NCI-H1092 treated with DMSO at 0.1 percent for 48 hours (cell line): ENCODE results near the gene CNGA2.
A peak's percentile ranks its signal among the peaks of the same experiment; 100 is the strongest.

Source experiments
- DNase-seq: peaks from one replicate; lab custom pipeline; 2025; lab: John Stamatoyannopoulos, UW

The CNGA2 gene

GRCh38 chrX:151712253-151712652 lies 22.3 kb upstream of the CNGA2 start:
- no peak for DNase-seq

DNA sequence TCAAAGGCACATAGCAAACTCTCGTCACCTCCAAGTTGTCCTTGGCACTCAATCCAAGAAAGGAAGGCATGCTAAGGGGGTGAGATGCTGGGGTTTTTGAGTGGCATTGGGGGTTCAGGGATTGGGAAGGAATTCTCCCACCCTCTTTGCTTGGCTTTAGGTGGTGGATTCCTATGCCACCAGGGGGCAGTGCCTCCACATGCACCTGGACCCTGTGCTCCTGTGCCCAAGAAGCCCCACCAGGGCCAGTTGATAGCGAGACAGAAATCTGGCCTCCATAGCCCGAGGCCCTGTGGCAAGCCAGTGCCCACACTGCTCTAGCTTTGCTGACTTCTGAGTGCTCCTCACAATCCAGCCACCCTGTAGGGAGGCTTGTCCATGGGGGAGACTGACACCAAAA lies 20.7 kb upstream of the CNGA2 start:
- peak; percentile 43 for DNase-seq

GRCh38 chrX:151714362-151714761 lies 20.2 kb upstream of the CNGA2 start:
- no peak for DNase-seq

- DNase-seq = no peak
Observed at GRCh38 chrX:151715752-151716151, 18.8 kb upstream of the CNGA2 start, which contains the start of gene FATE1. TSS of gene FATE1 (plus strand) at chrX:151716035. CDS start at chrX:151716120, 85 bp downstream.

- no peak for DNase-seq
Observed at GRCh38 chrX:151722241-151722846, 12.2 kb upstream of the CNGA2 start.

- no peak for DNase-seq
Observed at GRCh38 chrX:151723156-151723760, 11.3 kb upstream of the CNGA2 start.

DNA sequence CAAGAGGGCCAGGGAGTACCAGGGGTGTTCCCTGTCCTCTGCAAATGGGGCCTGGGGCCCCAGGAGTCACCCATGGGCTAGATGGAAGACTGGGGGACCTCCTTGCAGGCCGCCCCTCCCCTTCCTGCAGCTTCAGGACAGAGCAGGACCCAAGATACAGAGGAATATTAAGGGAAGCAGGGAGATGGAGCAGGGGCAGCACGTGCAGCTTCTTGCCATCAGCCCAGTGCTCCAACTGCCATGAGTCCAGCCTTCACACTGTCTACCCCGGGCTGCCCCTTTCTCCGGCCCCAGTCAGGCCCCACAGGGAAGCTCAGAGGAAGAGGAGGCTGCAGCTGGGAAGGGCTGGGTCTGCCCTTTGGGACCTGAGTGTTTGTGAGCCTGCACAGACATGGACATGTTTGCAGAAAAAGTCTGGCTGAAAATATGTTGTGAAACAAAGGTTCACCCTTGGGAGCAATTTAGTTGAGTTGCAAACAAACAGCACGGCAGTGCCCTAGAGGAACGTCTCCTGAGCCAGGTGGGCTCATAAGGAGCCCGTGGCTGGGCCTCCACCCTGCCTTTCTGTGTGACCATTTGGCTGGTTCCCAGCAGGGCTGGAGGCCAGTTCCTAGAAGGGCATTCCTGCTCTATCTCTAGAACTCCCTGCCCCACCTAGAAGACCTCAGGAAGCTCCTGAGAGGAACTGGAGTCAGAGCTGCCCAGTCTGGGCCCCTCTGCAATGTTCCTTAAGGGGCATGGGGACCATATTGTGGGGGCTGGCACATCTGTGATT lies 9.8 kb upstream of the CNGA2 start:
- peak; percentile 50 for DNase-seq

- DNase-seq = peak; percentile 50
Observed at GRCh38 chrX:151725338-151725614, 9.3 kb upstream of the CNGA2 start.

GRCh38 chrX:151726751-151727150 lies 7.8 kb upstream of the CNGA2 start:
- DNase-seq = no peak

DNA sequence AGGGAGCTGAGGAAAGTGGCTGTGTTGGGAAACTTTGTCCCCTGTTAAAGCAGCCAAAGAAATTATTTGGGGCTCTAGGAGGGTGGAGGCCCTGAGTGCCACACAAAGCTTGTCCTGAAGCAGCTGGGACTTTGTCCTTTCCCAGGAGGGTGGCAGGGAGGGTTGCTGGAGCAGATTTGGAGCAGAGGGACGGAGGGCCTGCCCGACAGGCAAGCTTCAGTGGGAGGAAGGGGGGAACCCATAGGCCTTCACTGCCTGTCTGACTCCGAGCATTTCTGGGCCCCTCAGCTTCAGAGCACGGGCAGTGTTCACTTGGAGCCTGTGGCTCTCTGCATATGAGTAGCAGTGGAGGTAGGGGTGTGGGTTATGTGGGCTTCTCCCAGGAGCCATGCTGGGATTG lies 7.2 kb upstream of the CNGA2 start:
- no peak for DNase-seq

GRCh38 chrX:151729056-151729725 lies 5.4 kb upstream of the CNGA2 start:
- DNase-seq = no peak

DNA sequence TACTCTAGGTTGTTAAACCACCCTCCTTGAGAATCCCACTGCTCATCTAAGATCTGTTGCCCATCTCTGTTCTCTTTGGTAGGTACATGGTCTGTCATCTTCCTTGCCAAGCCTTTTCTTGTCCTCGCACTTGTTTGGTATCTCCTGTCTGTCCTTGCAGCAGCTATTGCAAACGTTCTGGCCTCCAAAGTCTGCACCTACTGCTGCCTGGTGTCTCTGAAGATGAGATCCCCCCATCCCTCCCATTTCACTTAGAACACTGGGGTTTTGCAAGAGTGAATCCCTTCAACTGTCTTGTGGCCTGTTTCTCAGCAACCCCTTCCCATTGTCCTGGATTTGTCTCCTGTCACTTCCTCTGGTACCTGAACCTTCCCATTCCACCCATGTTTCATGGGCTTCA lies 673 bp downstream of the CNGA2 start:
- DNase-seq = no peak

GRCh38 chrX:151736685-151737084 lies 2.1 kb downstream of the CNGA2 start:
- DNase-seq = no peak

DNA sequence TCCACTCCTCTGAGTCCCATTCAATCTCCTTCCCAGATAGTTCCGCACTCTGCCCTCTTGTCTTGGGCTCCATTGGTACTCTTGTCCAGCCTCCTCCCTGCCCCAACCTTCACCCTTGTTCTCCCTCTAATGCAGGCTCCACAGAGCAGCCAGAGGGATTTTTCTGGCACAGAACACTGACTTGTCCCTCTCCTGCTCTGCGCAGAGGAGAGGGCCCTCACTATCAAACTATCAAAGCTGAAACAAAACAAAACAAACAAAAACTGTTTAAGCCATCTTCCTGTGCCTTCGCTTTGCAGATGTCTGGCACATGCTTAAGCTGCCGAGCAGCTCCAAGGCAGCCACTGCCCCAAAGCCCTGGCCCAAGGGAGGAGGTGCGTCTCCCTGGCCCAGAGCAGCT lies 2.9 kb downstream of the CNGA2 start:
- no peak for DNase-seq

GRCh38 chrX:151738751-151739150 lies 4.2 kb downstream of the CNGA2 start:
- DNase-seq = no peak

DNA sequence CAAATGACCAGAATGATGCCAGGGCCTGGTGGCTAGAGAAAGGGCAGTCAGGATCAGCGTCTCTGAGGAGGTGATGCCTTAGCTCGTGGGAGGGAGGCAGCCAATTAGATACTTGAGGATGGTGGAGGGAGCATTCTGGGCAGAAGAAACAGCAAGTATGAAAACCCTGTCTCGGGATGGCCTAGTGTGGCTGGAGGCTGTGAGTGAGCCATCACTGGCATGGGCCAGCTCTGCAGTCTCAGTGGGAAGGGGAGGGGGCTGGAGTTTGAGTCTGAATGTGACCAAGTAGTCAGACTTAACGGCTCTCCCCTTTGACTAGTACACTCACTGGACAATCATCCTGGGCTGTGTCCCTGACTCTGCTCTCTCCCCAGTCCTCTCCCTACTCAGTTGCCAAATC lies 7.1 kb downstream of the CNGA2 start:
- DNase-seq = no peak

DNA sequence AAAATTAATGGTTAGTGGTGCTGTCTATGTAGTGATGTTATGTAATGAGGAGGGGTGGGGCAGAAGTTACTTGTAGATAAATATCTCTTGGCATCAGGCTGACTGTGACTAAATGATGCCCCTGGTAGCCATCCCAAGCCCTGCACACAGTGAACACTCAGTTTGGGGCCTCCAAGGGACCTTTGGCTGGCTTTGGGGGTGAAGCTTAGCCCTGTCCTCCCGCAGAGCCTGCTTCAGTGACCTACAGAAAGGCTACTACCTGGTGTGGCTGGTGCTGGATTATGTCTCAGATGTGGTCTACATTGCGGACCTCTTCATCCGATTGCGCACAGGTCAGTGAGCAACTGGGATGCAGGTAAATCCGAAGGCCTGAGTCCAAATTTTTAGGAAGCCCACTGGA lies 7.8 kb downstream of the CNGA2 start:
- DNase-seq = no peak

DNA sequence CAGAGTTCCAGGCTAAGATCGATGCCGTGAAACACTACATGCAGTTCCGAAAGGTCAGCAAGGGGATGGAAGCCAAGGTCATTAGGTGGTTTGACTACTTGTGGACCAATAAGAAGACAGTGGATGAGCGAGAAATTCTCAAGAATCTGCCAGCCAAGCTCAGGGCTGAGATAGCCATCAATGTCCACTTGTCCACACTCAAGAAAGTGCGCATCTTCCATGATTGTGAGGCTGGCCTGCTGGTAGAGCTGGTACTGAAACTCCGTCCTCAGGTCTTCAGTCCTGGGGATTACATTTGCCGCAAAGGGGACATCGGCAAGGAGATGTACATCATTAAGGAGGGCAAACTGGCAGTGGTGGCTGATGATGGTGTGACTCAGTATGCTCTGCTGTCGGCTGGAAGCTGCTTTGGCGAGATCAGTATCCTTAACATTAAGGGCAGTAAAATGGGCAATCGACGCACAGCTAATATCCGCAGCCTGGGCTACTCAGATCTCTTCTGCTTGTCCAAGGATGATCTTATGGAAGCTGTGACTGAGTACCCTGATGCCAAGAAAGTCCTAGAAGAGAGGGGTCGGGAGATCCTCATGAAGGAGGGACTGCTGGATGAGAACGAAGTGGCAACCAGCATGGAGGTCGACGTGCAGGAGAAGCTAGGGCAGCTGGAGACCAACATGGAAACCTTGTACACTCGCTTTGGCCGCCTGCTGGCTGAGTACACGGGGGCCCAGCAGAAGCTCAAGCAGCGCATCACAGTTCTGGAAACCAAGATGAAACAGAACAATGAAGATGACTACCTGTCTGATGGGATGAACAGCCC lies 9.3 kb downstream of the CNGA2 start:
- no peak for DNase-seq

- no peak for DNase-seq
Observed at GRCh38 chrX:151745651-151746050, 11.1 kb downstream of the CNGA2 start.

GRCh38 chrX:151746502-151746901 lies 12.0 kb downstream of the CNGA2 start:
- DNase-seq = no peak

GRCh38 chrX:151750511-151750910 lies 16.0 kb downstream of the CNGA2 start:
- no peak for DNase-seq

DNA sequence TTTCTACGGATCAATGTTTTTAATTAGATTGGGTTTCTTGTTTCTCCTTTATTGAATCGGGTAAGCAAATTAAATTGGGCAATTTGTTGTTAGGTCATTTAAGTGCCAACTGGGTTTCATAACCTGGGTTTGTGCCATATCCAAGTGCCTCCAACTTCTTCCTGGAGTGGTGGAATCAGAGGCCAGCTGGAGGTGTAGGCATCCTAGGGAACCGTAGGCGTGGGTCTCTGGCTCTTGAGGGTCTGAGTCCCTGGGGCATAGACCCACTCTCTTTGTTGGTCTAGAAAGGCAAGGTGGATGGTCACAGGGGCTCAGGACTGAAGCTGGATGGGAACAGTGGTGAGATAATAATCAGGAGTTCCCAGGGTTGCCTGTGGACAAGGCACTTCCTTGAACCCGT lies 18.3 kb downstream of the CNGA2 start:
- no peak for DNase-seq
